Measurements from ENCODE around the gene LGALS7B. TPM values are rescaled to one million over a fixed set of nuclear protein-coding genes. Genes with fewer than 3 reads are reported as not detected.

The LGALS7B gene
- total RNA-seq = not detected in 2 replicates
- polyA plus RNA-seq = not detected in 2 replicates

GRCh38 chr19:38788478-38789243 is at the start of gene LGALS7B:
LGALS7B (plus strand) TSS chr19:38789200; CDS start chr19:38789227, 27 bp downstream.
- Histone ChIP-seq H3K9me3 (ENCODE audit: low read depth) (no peaks in the 10 kb centered on the region), H3K36me3 (no peaks in the 10 kb centered on the region)
- TF ChIP-seq CTCF (IDR thresholded peaks at IDR 0.05; ENCODE audit: low read depth, low read length) = no peak

GRCh38 chr19:38739440-38740256 is 49.4 kb upstream of the LGALS7B start:
- no peaks in the 10 kb centered on the region for H3K4me1 ChIP-seq (ENCODE audit: low read depth)
- H3K9me3 ChIP-seq (ENCODE audit: low read depth) = no peaks in the 10 kb centered on the region
- no peak overlapping the region for H3K27ac ChIP-seq
- DNase-seq (ENCODE audit: low read depth in 1 of 2, low spot score in 1 of 2) = no peak
- TF ChIP-seq CTCF (IDR thresholded peaks at IDR 0.05; ENCODE audit: low read depth, low read length) = no peak
- H3K36me3 ChIP-seq = no peaks in the 10 kb centered on the region
- H3K4me3 ChIP-seq = no peak overlapping the region
- H3K27me3 ChIP-seq = no peaks in the 10 kb centered on the region

More at GRCh38 chr19:38788478-38789243, at the start of gene LGALS7B:
- no peak for DNase-seq (ENCODE audit: low read depth in 1 of 2, low spot score in 1 of 2)
- Histone ChIP-seq H3K27me3 (no peaks in the 10 kb centered on the region), H3K4me1 (ENCODE audit: low read depth) (no peaks in the 10 kb centered on the region), H3K27ac (no peak within 1 kb of the TSS), H3K4me3 (no peak within 1 kb of the TSS)

DNA sequence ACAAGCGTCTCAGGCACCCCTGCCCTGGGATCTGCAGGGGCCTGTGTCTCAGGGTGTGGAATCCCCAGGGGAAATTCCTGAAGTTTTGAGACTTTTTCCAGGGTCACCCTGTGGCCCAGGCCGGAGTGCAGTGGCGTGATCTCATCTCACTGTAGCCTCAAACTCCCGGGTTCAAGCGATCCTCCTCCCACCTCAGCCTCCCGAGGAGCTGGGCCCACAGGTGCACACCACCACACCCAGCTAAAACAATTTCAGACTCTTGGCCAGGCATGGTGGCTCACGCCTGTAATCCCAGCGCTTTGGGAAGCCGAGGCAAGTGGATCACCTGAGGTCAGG is 48.8 kb upstream of the LGALS7B start:
- Histone ChIP-seq H3K4me1 (ENCODE audit: low read depth) (no peaks in the 10 kb centered on the region), H3K4me3 (no peak overlapping the region), H3K9me3 (ENCODE audit: low read depth) (no peaks in the 10 kb centered on the region), H3K27me3 (no peaks in the 10 kb centered on the region), H3K27ac (no peak overlapping the region), H3K36me3 (no peaks in the 10 kb centered on the region)
- TF ChIP-seq CTCF (IDR thresholded peaks at IDR 0.05; ENCODE audit: low read depth, low read length) = no peak
- DNase-seq (ENCODE audit: low read depth in 1 of 2, low spot score in 1 of 2) = no peak

- Histone ChIP-seq H3K4me1 (ENCODE audit: low read depth) (no peaks in the 10 kb centered on the region), H3K27me3 (no peaks in the 10 kb centered on the region), H3K27ac (no peak overlapping the region), H3K4me3 (no peak overlapping the region), H3K9me3 (ENCODE audit: low read depth) (no peaks in the 10 kb centered on the region), H3K36me3 (no peaks in the 10 kb centered on the region)
- no peak for DNase-seq (ENCODE audit: low read depth in 1 of 2, low spot score in 1 of 2)
- no peak for TF ChIP-seq CTCF (IDR thresholded peaks at IDR 0.05; ENCODE audit: low read depth, low read length)
These were observed 48.1 kb upstream of the LGALS7B start for GRCh38 chr19:38740932-38741331.

DNA sequence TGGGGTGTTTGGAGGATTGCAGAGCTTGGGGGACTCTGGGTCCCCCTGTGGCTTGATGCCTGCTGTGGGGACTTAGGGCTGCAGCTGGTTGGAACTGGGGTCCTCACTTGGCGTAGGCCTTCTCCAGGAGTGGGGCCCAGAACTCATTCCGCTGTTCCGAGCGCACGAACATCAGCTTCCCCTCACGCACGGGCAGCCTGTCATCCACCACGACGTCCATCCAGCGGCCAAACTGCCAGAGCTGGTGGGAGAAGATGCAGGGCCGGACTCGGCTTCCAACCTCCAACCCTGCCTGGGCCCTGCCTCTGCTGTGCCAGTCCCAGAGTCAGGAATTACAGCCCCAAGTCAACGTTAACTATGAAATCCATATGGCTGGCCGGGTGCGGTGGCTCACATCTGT is 47.3 kb upstream of the LGALS7B start:
- no peak for TF ChIP-seq CTCF (IDR thresholded peaks at IDR 0.05; ENCODE audit: low read depth, low read length)
- Histone ChIP-seq H3K36me3 (no peaks in the 10 kb centered on the region), H3K27ac (no peak overlapping the region), H3K4me3 (no peak overlapping the region), H3K4me1 (ENCODE audit: low read depth) (no peaks in the 10 kb centered on the region), H3K9me3 (ENCODE audit: low read depth) (no peaks in the 10 kb centered on the region), H3K27me3 (no peaks in the 10 kb centered on the region)
- no peak for DNase-seq (ENCODE audit: low read depth in 1 of 2, low spot score in 1 of 2)

All from cardiac muscle cell (in vitro differentiated cells and primary cell).